HG02884 (cell line): ENCODE measurements around the gene FSTL5.
"Not testable (repeated sequence)": the region's sequence is repeated elsewhere in the genome, so short reads cannot be mapped to it uniquely, and the experiment has no call there.

Experiments
- ATAC-seq: cut with Tn5 transposase; IDR thresholded peaks from one replicate; pipeline ENCODE4 v1.9.1; 2021; ENCODE audit warnings: mild to moderate bottlenecking, moderate library complexity; ENCODE audit not compliant: unreplicated experiment

The FSTL5 gene

GRCh38 chr4:162104459-162105124 lies 59.2 kb downstream of the FSTL5 start:
- no peak for ATAC-seq

GRCh38 chr4:162103908-162104307 lies 59.9 kb downstream of the FSTL5 start:
- ATAC-seq: not testable (repeated sequence)

DNA sequence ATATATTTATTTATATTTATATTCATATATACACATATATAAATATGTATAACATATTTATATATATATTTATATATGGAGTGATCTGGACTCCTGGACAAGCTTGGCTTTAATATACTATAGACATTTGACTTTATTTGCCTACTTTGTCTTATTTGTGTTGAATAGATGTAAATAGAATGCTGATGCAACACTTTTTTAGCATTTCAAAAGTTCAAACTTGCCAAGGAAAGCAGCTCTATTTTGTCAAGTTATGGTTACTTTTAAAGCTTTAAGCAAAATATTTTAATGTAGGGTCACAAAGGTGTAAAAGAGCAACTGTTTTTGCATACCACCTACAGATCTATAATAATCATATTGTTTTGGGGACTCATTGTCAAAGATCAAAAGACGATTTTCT lies 61.1 kb downstream of the FSTL5 start:
- ATAC-seq: no peak

DNA sequence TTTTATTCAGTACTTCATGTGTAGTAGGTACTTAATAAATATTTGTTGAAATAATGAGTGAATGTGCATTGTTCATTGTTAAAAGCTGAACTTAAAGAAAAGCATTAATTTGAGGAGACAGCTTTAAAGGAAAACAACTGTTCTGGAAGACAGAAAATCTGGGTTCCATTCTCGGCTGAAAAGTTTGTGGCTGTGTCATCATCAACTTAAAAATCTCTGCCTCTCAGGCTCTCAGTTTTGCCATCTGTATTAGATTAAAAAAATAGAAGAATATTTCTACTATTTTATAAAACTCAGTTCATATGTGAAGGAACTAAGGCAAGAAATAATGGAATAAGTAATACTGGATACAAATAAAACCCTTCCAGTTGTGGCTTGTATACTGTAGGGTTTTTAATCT lies 62.5 kb downstream of the FSTL5 start:
- no peak for ATAC-seq

DNA sequence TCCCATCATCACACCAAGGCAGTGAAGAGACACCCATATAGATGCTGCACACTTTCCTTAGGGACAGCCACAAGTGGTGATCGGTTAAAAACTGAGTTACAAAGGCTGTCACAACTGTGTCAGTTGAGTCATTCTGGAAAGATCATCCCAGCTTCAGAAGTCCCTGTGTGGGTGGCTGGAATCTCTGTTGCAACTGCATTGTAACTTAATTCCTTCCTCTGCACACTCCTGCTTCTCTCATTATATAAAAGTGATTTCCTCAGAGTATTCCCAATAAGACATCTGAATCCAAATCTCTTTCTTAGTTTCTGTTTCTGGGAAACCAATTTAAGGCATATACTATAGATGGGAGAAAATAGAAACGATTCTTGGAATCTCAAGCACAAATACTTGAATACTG lies 88.1 kb downstream of the FSTL5 start:
- no peak for ATAC-seq

DNA sequence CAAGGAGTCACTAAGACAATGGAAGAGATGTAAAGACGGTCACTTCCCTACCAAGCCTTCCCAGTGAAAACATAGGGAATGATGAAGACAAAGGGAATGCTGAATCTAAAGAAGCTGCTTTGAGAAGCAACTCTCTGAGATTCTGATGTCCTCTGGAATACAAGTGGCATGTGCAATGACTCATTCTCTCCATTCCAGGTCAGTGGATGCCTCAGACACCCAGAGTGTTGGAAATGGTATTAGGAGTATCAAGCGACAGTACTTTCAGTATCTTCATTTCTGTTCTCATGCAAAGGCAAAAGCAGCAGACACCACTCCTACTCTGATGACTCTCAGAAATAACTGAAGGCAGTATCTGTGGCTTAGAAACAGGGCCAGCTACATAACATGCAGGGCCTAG lies 102.6 kb downstream of the FSTL5 start:
- no peak for ATAC-seq

- no peak for ATAC-seq
Observed at GRCh38 chr4:162059656-162060055, 104.1 kb downstream of the FSTL5 start.

- no peak for ATAC-seq
Observed at GRCh38 chr4:162056990-162057389, 106.8 kb downstream of the FSTL5 start.

DNA sequence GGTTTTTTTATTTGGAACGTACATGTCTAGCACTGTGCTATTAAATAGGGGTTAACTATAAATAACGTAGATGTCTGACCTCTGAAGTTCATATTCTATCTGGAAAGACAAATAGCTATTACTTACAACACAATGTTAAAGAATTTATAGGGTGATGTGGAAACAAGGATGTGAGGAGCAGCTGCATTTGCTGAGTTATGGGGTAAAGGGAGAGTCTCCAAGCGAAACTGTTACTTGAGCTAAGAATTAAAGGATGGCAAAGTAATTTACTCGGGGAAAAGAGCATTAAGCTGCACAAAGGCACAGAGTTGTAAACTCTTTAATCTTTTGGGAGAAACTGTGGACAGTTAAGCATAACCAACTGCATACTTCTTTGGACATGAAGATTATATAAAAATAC lies 117.7 kb downstream of the FSTL5 start:
- no peak for ATAC-seq

DNA sequence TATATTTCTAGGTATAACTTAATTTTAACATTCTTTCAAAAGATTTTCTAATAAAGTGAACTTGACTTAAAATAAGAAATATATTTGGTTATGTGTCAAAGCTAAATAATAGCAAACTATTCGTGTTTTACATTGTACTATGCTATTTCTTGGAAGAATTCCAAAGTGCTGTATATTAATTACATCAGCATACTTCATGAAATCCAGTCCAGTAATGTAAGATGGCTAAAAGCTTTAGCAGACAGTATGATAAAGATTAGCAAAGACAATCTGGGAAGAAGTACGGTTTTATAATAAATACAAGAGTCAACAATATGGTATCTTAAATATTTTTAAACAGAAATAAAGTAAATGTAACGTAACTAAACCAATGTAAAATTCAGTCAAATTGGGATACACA lies 125.7 kb downstream of the FSTL5 start:
- no peak for ATAC-seq

DNA sequence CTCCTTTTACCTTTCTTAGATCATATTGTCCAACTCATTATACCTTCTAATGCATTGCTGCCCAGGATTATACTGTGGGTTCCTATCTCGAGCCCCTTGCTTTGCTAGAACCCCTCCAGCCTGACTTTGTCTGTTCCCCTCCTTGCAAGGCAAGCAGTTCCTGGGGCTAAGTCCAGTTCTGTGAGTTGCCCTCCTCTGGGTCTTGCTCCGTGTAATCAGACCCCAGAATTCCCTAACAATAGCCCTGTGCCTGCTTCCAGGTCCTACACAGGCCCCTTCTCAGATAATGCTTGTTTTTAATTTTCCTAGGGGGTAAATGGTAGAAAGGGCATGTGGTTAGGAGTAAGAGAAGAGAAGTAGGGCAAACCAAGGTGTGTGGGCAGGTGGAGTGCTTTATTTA lies 145.9 kb downstream of the FSTL5 start:
- ATAC-seq: no peak

DNA sequence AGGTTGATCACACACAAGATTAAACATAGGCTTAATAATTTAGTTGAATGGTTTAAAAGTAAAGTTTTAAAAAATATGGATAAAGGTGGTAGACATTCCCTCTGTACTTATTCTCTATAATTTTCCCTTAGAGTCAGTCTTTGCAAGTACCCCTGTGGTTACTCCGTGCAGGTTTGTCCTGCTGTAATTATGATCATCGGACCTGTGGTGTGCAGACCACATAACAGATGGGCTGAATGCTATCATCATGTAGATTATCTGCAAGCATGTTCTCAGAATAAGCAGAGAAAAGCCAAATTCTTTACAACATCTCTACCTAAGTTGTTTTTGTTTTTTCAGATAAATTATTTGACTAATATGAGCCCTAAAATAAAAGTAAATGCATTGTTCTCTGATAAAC lies 146.8 kb downstream of the FSTL5 start:
- ATAC-seq: no peak

DNA sequence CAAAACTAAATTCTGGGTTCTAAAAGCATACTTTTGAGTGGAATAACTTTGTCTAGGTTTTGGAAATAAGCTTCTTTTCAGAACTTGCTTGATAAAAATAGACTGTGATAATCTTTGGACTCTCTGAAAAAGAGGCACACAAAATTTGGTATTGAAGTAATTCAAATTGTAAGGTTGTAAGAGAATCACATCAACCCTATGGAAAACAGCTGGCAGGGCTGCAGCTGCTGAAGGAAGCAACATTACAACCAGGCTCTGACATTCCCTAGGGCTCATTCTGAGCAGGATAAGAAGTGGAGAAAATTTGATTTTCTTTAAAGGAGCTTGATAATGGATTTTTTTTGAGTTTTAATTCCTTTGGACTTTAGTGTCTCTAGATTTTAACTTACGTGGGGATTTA lies 147.6 kb downstream of the FSTL5 start:
- no peak for ATAC-seq

- no peak for ATAC-seq
Observed at GRCh38 chr4:162015090-162015489, 148.7 kb downstream of the FSTL5 start.

GRCh38 chr4:162011089-162011488 lies 152.7 kb downstream of the FSTL5 start:
- ATAC-seq: no peak

DNA sequence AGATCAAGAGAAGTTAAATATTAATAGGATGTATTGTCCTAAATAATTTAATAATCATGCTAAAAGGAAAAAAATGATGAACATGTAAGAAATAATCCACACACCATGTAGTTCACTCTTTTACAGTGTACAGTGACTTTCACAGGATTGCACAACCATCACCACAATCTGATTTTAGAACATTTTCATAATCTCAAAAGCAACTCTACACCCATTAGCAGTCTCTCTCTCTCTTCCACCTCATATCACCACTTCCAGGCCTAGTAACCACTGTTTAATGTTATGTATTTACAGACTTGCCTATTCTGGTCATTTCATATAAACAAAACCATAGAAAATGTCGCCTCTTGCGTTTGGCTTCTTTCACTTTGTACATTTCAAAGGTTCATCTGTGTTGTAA lies 153.4 kb downstream of the FSTL5 start:
- no peak for ATAC-seq

- no peak for ATAC-seq
Observed at GRCh38 chr4:161992317-161992716, 171.5 kb downstream of the FSTL5 start.

- no peak for ATAC-seq
Observed at GRCh38 chr4:161991811-161992210, 172.0 kb downstream of the FSTL5 start.

DNA sequence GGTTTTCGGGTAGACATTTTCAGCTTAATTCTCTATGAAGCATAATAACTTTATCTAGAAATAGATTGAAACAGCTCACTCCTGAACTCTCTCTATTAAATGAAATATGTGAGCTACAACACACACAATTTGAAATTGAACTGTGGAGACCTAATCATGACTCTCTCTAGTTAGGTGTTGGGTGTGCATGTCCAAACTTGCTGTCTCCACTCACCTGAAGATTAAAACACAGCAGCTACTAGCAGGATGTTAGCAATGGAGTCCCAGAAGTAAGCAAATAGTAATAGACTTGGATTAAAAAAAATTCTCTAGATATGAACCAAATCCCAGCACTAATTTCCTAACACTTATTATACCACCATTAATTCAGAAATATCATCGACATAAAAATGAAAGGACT lies 173.1 kb downstream of the FSTL5 start:
- no peak for ATAC-seq

DNA sequence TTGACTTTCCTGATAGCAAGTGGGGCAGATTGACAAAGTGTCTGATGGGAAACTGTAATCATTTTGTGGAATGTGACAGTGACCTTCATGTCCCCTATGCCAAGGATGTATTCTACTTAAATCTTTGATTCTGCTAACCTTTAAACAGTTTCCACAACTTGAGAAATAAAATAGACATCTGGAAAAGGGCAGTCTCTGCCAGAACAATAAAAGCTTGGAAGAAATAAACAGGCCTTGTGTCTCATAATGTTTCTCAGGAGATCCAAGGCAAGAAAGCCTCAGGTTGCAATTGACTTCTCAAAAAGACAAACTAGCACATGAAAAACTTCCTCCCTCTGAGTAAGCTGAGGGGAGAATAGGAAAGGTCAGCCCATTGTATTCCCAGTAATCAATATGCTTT lies 174.9 kb downstream of the FSTL5 start:
- ATAC-seq: no peak

GRCh38 chr4:161987611-161988010 lies 176.2 kb downstream of the FSTL5 start:
- no peak for ATAC-seq

DNA sequence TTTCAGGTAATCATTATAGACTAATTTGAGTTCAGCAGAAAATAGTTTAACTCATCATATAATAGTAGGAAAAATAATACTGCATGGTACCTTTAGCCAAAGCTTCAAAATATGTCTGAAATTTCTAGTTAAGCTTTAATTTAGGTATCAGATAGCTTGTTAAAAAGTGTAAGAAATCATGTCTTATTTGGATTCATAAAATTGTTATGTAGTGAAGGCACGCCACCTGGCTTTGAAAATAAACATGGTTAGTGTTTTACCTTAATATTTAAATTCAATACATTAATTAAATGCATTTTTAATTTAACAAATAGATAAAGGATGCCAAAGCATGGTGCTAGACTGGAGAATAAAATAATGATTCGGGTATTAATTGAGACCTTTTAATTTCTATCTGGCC lies 211.4 kb downstream of the FSTL5 start:
- no peak for ATAC-seq

GRCh38 chr4:161949946-161950725 lies 213.7 kb downstream of the FSTL5 start:
- no peak for ATAC-seq
